ENCODE measurements around the gene HSPB1.

DNA sequence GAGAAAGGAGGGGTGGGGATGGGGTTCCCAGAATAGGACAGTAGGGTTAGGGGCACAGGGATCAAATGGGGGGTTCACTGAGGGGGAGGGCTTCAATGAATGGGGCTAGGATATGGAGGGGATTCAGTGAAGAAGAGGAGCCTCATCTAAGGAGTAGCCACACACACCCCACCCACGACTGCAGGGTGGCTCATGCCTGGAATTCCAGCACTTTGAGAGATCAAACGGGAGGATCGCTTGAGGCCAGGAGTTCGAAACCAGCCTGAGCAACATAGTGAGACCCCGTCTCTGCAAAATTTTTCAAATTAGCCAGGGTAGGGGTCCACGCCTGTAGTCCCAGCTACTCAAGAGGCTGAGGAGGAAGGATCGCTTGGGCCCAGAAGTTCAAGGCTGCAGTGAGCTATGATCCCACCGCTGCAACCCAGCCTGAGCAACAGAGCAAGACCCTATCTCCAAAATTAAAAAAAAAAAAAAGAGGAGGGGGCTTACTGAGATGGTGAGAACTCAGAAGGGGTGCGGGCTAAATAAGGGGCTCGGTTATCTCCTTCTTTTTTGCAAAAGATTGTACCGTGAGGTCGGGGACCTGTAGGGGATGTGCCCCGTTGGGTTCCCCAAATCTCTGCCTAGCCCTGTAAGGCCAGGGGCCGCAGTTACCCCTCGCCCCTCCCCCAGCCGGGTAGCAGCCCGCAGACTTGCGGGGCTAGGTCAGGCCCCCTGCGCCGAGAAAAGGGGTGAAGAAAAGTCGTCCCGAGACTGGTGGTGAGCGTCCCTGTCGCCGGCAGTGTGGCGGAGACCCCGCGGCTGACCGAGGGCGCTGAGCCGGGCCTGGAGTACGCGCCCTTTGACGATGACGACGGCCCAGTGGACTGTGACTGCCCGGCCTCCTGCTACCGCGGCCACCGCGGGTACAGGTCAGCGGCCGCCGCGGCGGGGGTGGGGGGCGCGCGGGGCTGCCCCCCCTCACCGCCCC, 43.1 kb upstream of the HSPB1 start:
- TF ChIP-seq, protein P1, sequence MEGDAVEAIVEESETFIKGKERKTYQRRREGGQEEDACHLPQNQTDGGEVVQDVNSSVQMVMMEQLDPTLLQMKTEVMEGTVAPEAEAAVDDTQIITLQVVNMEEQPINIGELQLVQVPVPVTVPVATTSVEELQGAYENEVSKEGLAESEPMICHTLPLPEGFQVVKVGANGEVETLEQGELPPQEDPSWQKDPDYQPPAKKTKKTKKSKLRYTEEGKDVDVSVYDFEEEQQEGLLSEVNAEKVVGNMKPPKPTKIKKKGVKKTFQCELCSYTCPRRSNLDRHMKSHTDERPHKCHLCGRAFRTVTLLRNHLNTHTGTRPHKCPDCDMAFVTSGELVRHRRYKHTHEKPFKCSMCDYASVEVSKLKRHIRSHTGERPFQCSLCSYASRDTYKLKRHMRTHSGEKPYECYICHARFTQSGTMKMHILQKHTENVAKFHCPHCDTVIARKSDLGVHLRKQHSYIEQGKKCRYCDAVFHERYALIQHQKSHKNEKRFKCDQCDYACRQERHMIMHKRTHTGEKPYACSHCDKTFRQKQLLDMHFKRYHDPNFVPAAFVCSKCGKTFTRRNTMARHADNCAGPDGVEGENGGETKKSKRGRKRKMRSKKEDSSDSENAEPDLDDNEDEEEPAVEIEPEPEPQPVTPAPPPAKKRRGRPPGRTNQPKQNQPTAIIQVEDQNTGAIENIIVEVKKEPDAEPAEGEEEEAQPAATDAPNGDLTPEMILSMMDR (IDR thresholded peaks at IDR 0.05; ENCODE audit: poor library complexity) = no peak
- no peak for TF ChIP-seq EZH2phosphoT487 (IDR thresholded peaks at IDR 0.05; ENCODE audit: low read depth, severe bottlenecking, unreplicated experiment)

Data from hepatocyte (in vitro differentiated cells).